Anterior cingulate cortex (tissue), 58 donors: ENCODE measurements around the gene DLST.
A peak's percentile ranks its signal among the peaks of the same experiment; 100 is the strongest.

Source experiments
- DNase-seq, 58 donors: peaks; one replicate each; lab custom pipeline; 2025; lab: John Stamatoyannopoulos, UW

Gene DLST

GRCh38 chr14:74859757-74860552 is 21.8 kb upstream of the DLST start:
- DNase-seq = no peak

DNA sequence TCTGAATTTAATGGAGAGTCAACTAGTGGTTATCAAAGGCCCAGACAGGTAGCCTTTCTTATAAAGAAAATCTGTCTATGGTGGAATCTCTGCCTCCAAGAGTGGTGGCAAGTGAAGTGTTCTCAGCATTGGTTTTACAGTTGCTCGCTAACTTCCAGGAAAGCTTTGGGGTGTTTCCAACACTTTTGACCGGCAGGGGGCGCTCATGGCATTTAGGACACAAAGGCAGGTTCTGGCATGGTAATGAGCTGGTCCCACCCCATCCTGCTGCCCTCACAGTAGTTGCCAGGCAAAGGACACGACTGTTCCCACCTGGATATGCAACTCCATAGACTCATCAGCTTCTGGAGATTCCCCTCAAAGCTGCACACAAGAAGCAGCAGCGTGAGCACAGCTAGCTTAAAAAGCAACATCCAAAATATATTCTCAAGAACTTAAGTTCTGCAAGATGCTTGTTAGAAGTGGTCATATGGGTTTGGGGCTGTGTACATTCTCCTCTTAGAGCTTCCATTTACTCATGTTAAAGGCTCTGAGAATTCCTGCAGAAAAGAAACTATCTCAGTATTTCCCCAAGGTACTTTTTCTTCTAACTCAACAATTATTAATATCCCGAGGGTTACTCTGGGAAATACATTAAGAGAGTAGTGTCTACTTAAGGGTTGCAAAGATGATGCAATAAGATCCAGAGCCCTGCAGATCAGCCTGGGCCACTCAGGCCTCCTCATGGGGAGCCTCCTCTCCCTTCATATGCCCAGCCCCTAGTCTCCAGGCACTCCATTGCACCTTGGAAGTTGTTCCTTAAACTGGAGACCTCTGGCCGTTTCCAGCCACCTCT is 20.6 kb upstream of the DLST start:
- peak in 56 of 58 donors; percentile 26 to 95 (median 72) for DNase-seq

DNA sequence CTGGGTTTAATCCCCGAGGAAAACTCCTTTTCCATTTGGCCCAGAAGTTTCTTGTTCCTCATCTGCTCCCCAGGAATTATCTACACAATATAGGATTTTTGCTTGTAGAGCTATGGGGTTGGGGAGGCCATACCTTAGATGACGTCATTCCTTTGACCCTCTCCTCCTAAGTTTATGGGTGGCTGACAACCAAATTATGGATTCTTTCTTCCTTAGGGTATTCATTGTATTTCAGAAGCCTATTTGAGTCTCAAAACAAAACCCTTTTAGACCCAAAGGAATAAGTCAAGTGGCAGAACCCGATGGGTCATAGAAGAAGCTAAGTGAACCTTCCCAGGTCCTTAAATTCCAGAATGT is 20.0 kb upstream of the DLST start:
- no peak for DNase-seq

- peak in 23 of 58 donors; percentile 2 to 53 (median 16) for DNase-seq
Measured at GRCh38 chr14:74863274-74863673, 18.4 kb upstream of the DLST start.

DNA sequence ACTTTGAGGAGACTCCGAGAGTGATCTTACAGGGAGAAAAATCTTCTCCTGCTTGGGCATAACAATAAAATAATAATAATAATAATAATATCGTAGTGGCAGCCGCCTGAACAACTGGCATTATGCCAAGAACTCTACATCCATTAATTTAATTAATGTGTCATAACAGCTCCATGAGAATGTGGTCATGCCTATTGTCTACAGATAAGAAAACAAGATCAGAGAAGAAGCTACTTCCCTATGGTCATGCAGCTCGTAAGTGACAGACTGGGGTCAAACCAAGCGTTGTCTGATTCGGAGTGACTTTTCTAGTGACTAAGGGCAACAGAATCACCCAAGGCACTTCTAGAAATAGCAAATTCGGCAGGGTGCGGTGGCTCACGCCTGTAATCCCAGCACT is 17.5 kb upstream of the DLST start:
- DNase-seq = no peak

GRCh38 chr14:74865156-74865555 is 16.6 kb upstream of the DLST start:
- DNase-seq = no peak

- no peak for DNase-seq
Measured at GRCh38 chr14:74866708-74867389, 14.9 kb upstream of the DLST start.

- DNase-seq = peak in 40 of 58 donors; percentile 4 to 67 (median 28)
Measured at GRCh38 chr14:74867673-74868072, 14.0 kb upstream of the DLST start.

- DNase-seq = no peak
Measured at GRCh38 chr14:74868739-74869138, 13.0 kb upstream of the DLST start.

DNA sequence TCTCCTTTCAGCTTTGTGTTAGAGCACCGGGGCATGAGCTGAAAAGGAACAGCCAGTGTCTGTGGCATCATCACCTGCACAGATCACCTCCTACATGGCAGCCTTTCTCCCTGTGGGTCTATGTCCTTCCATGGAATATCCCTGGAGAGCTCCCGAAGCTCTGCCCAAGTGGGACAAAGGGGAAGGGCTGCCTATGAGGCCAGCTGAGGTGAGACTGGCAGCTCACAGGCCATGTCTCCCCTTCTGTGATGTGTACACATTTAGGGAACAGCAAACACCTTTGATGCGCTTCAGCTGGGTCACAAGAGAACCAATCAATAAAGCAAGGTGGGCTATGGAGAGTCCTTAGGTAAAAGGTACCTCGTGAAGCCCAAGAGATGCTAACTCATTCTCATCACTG is 9.9 kb upstream of the DLST start:
- no peak for DNase-seq

DNA sequence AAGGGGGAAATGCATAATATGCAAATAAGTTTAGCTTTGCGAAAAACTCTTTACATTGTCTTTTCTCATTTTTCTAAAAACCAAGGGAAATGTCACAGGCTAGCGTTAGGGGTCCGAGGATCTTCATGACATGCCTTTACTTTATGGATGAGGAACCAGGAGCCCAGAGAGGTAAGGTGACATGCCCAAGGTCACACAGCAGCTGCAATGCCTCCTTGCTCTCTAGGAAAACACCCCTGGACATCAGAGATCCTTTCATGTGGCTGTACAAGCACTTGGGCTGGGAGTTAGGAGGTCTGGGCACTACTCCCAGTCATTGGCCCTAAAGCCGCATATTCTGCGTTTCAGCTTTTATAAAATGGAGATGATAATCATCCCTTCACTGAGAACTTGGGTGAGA is 6.5 kb upstream of the DLST start:
- DNase-seq = no peak

- peak in 10 of 58 donors; percentile 1 to 35 (median 9) for DNase-seq
Measured at GRCh38 chr14:74875941-74876913, 5.5 kb upstream of the DLST start, which contains the start of gene PROX2. Gene PROX2, minus strand, starts transcription at chr14:74876145. Its CDS starts 12,311 bp downstream, at chr14:74863834.

DNA sequence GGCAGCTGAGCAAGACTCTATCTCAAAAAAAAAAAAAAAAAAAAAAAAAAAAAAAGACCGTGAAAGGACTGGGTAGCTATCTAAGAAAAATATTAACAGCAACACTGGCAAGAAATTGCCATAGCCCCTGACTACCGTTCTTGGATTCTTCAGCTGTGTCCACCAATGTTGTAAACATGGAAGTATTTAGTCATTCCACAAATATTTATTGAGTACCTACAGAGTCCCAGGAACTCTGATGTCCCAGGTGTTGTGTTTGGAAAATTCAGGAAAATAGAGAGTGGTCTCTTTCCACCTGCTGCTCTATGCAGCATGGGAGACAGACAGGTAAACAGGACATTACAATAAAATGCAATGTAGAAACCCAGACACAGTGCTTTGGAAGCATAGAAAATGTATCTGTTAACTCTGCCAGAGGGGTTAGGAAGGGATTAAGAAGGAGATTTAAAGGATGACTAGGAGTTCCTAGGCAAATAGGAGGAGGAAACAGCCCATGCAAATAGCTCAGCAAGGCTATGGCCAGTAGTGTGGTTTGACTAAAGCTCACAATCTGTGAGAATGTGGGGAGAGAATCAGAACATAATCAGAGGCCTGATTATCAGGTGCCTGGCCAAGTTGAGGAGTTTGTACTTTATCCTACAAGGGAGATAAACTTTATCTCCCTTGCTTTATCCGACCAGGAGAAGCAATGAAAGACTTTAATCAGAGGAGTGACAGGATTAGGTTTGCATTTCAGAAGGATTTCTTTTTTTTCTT is 2.1 kb upstream of the DLST start:
- DNase-seq = no peak

GRCh38 chr14:74882103-74882920 is 596 bp downstream of the DLST start:
- peak in 10 of 58 donors; percentile 5 to 65 (median 40) for DNase-seq

- DNase-seq = no peak
Measured at GRCh38 chr14:74886001-74886400, 4.3 kb downstream of the DLST start.

GRCh38 chr14:74888164-74889158 is 6.7 kb downstream of the DLST start:
- DNase-seq = no peak

DNA sequence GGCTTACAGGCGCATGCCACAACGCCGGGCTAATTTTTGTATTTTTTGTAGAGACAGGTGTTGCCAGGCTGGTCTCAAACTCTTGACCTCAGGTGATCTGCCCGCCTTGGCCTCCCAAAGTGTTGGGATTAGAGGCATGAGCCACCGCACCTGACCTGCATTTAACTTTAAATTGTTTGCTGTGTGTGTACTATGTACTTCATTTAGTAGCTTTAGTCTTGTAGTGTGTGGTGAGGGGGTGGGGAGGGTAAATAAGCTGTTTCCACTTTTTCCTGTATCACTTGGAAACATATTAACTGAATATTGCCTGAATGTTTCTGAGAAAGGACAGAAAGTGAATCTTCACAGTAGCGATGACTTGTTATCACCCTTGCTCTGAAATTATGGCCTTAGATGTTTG is 8.5 kb downstream of the DLST start:
- DNase-seq = no peak
